SK-N-MC (cell line): Measurements from ENCODE around the gene GFI1B.

Experiments
- DNase-seq: peaks from one replicate; pipeline ENCODE4 v3.0.0-alpha.2; 2011; ENCODE audit warnings: low read depth, low spot score
- H3K27ac ChIP-seq: fragments of 200-600 bp; sonication (generic); 2 replicates; pipeline ENCODE4 v1.5.1; 2016; ENCODE audit warnings: mixed run types
- H3K36me3 ChIP-seq: fragments of 200-600 bp; sonication (generic); 2 replicates; pipeline ENCODE4 v1.6.1; 2017; ENCODE audit warnings: antibody characterized with exemption, low read length, mixed read lengths; ENCODE audit not compliant: insufficient read depth
- H3K4me3 ChIP-seq: fragments of 200-600 bp; sonication (generic); 2 replicates; pipeline ENCODE4 v1.5.1; 2016
- H3K9ac ChIP-seq: fragments of 200-600 bp; sonication (generic); 2 replicates; pipeline ENCODE4 v1.8.0; 2017; ENCODE audit warnings: mixed run types, mixed read lengths; ENCODE audit not compliant: insufficient read length
- H3K9me3 ChIP-seq: fragments of 200-600 bp; sonication (generic); 2 replicates; pipeline ENCODE4 v1.6.1; 2017; ENCODE audit warnings: low read depth, mild to moderate bottlenecking, antibody characterized with exemption, low read length, moderate library complexity, mixed read lengths
- EZH2 ChIP-seq: fragments of 200-600 bp; sonication (generic); IDR thresholded peaks from one replicate; pipeline ENCODE4 v1.6.1; 2017; ENCODE audit warnings: antibody characterized with exemption
- FOXP2 ChIP-seq: optimal IDR thresholded peaks from 2 replicates; pipeline ENCODE3; 2011; ENCODE audit warnings: mild to moderate bottlenecking, moderate library complexity; ENCODE audit not compliant: insufficient read depth; ENCODE audit errors: extremely low read length, control extremely low read depth
- POLR2AphosphoS5 ChIP-seq: IDR thresholded peaks from 2 replicates; pipeline ENCODE4 v1.6.1; 2012; ENCODE audit warnings: mild to moderate bottlenecking, low read depth, low read length, borderline replicate concordance

GFI1B gene

GRCh38 chr9:132978451-132979131 is at the start of gene GFI1B:
Gene GFI1B, plus strand, starts transcription at chr9:132978694. Its CDS starts 7,985 bp downstream, at chr9:132986679.
- Histone ChIP-seq H3K9ac (no peak within 1 kb of the TSS), H3K36me3 (no peaks in the 10 kb centered on the region), H3K9me3 (no peaks in the 10 kb centered on the region), H3K4me3 (no peak within 1 kb of the TSS), H3K27ac (no peak within 1 kb of the TSS)
- DNase-seq, result no peak
- TF ChIP-seq EZH2, result peak; percentile 51
- no peak for TF ChIP-seq POLR2AphosphoS5

GRCh38 chr9:132931178-132931735 is 47.2 kb upstream of the GFI1B start:
- Histone ChIP-seq H3K36me3 (peaks cover 33% of the 10 kb centered on the region; the same call in 1 of the 2 replicates), H3K27ac (no peak overlapping the region), H3K9me3 (no peaks in the 10 kb centered on the region), H3K4me3 (no peak overlapping the region), H3K9ac (no peak overlapping the region)
- DNase-seq, result no peak
- TF ChIP-seq POLR2AphosphoS5 (no peak), EZH2 (no peak), FOXP2 (no peak)

GRCh38 chr9:132935026-132935425 is 43.5 kb upstream of the GFI1B start:
- Histone ChIP-seq H3K27ac (no peak overlapping the region), H3K36me3 (peaks cover 13% of the 10 kb centered on the region; the same call in 1 of the 2 replicates), H3K9me3 (no peaks in the 10 kb centered on the region), H3K4me3 (no peak overlapping the region), H3K9ac (no peak overlapping the region)
- no peak for DNase-seq
- TF ChIP-seq EZH2 (no peak), FOXP2 (no peak), POLR2AphosphoS5 (no peak)

- Histone ChIP-seq H3K36me3 (peaks cover 9% of the 10 kb centered on the region; the same call in 1 of the 2 replicates), H3K9ac (no peak overlapping the region), H3K9me3 (no peaks in the 10 kb centered on the region), H3K27ac (no peak overlapping the region), H3K4me3 (no peak overlapping the region)
- no peak for DNase-seq
- no peak for TF ChIP-seq POLR2AphosphoS5
- TF ChIP-seq EZH2, result no peak
- no peak for TF ChIP-seq FOXP2
Observed at GRCh38 chr9:132937463-132937901, 41.0 kb upstream of the GFI1B start.

- TF ChIP-seq EZH2 (no peak), FOXP2 (no peak), POLR2AphosphoS5 (no peak)
Observed at GRCh38 chr9:132939169-132939568, 39.3 kb upstream of the GFI1B start.

GRCh38 chr9:132942541-132943182 is 35.8 kb upstream of the GFI1B start:
- Histone ChIP-seq H3K9ac (peak overlapping the region; percentile 98), H3K27ac (no peak overlapping the region), H3K9me3 (no peaks in the 10 kb centered on the region), H3K4me3 (peak overlapping the region; percentile 91), H3K36me3 (no peaks in the 10 kb centered on the region)
- TF ChIP-seq FOXP2 (no peak), POLR2AphosphoS5 (no peak), EZH2 (no peak)
- no peak for DNase-seq

More at GRCh38 chr9:132939169-132939568, 39.3 kb upstream of the GFI1B start:
- Histone ChIP-seq H3K36me3 (peaks cover 4% of the 10 kb centered on the region; the same call in 1 of the 2 replicates), H3K27ac (no peak overlapping the region), H3K4me3 (no peak overlapping the region), H3K9me3 (no peaks in the 10 kb centered on the region), H3K9ac (no peak overlapping the region)
- no peak for DNase-seq

- DNase-seq, result no peak
Observed at GRCh38 chr9:132943651-132944293, 34.7 kb upstream of the GFI1B start.

More at GRCh38 chr9:132943651-132944293, 34.7 kb upstream of the GFI1B start:
- Histone ChIP-seq H3K9ac (peak overlapping the region; percentile 98), H3K27ac (peak overlapping the region; percentile 98; the same call in 1 of the 2 replicates), H3K4me3 (peak overlapping the region; percentile 91), H3K9me3 (no peaks in the 10 kb centered on the region), H3K36me3 (no peaks in the 10 kb centered on the region)
- TF ChIP-seq FOXP2 (no peak), POLR2AphosphoS5 (no peak), EZH2 (no peak)
